HG03521 (cell line): ENCODE measurements around the gene POU3F1.

ENCODE experiments used
- ATAC-seq: cut with Tn5 transposase; IDR thresholded peaks from one replicate; pipeline ENCODE4 v1.9.1; 2021; ENCODE audit warnings: mild to moderate bottlenecking, moderate library complexity; ENCODE audit not compliant: unreplicated experiment

The POU3F1 gene

DNA sequence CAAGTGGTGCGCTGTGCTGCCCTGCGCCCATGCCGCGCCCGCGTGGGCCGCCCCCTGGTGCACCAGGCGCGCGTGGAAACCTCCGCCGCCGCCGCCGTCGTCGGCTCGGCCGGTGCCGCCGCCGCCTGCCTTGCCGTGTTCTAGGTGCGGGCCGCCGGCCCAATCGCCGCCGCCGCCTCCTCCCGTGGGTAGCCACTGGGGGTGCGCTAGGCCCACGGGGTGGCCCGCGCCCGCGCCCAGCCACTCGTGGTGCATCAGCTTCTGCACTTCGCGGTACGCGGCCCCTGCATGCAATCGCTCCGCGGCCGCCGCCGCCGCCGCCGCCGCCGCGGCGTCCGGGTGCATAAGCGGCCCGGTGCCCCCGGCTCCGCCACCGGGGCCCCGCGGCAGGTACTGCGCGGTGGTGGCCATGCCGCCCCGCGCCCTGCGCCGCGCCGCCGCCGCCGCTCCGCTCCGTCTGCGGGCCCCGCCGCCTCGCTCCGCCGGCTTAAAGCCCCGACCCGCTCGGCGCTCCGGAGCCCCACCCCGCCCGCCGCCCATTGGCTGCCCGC lies at the start of gene POU3F1:
TSS of gene POU3F1 (minus strand) at position 461 of the 551 bp plus-strand sequence. CDS start at position 411, 50 bp downstream.
- peak; percentile 1 for ATAC-seq

DNA sequence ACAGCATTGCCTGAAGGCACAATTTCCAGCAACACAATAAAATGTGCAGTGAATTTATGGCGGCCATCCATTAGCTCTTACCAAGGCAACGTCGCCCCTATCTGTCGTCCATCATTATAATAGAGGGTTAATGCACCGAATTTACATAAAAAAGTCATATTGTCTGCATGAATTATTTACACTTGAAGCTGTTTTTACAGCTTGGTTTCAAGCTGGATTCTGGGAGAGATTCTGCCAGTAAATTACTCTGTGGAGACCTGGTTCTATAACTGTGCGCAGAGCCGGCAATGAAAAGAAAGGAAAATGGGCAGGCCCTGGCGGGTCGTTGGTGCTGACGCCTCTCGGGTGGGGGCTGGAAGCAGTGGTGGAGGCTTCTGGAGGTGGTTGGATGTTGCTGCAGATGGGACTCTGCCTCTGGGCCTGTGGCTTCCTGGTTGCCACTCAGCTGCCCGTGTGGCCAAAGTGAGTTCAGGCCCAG lies 48.9 kb upstream of the POU3F1 start:
- ATAC-seq, result no peak

DNA sequence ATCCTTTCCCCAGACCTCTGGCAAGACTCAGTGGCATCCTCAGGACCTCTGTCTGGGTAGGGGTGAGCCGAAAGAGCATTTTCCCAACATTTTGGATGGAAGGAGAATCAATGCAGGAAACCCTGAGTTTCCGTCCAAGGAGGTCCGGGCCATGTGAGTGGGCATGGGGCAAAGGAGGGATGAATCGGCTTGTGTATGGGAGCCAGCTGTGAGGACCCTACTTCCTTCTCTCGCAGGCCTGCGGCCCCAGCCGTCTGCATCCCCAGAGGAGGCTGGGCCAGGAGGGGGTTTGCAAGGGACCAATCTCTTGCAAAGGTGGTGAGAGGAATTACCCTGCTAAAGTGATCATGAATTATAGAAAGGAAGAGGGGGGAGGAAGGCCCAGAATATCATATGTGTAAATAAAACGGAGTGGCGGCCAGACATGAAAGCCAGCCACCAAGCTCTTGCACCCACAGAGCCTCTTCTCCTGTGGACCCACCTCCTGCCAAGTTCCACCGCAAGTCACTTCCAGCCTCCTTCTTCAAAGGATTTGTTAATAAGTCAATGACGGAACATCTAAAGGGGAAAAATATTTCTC lies 48.2 kb upstream of the POU3F1 start:
- ATAC-seq, result no peak

DNA sequence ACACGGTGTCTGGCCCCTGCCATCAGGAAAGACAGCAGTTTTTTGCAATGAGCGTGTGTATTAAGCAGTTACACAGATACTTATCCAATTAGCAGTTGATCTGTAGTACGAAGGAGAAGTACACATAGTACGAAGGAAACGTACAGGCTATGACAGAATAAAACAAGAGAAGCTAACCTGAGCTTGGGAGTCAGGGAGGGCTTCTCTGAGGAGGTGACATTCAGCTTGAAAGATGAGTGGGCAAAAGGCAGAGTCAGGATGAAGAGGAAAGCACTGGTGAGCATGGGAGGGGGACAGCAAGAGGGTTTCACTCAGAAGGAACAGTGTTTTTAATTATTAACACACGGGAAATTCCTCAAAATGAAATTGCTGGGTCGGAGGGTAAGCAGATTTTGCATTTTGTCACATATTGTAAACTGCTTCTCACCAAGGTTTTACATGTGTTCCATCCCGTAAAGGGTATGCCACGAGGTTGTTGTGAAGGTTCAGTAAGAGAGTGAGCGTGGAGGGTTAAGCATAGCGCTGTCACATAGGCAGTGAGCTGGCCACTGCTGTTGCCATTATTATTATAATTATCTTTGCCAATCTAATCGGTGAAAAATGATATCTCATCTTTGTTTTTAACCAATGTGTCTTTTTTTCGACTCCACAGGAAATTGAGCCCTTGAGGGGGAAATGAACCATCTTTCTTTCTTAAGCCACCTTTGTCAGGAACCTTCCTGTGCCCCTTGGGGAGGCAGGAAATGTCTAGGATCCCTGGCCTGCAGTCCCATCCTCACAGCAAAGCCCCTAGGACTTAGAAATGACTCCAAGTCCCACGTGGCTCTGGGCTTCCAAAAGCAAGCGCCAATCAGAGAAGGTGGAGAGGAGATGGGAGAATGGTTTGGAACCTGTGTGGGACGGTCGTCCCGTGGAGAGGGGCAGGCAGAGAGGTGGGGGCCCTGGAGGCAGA lies 47.3 kb upstream of the POU3F1 start:
- ATAC-seq, result no peak

DNA sequence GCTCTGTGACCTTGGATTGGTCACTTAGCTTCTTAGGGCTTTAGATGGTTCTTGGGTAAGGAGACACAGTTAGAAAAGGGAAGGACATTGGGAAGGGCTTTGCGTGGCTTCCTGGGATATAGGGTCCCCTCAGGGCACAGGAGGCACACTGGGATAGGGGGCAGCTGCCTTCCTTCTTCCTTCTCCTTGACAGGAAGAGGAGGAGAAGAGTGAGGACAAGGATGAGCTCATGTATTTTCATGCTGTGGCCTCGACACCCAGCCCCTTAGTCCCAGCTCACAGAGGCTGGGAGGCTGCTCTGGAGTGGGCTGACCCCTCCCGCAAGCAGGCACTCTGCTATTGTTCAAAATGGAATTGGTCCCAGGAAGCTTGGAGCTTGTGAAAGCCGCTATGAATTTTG lies 45.7 kb upstream of the POU3F1 start:
- no peak for ATAC-seq

DNA sequence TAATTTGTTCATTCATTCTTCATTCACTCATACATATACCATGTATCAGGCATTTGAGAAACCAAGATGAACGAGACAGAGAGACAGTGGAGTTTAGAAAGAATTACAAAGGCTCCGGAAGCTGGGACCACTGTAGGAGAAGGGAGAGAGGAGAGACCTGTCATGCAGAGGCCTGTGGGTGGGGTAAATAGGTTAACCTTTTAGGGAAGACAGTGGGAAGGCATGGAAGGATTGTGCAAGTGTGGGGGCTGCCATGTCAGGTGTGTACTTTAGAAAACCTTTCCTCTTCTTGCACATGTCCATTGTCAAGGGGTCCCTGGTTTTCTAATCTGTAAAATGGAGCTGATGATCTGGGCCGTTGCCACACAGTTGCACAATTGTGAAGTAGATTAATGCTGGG lies 44.2 kb upstream of the POU3F1 start:
- ATAC-seq, result no peak

DNA sequence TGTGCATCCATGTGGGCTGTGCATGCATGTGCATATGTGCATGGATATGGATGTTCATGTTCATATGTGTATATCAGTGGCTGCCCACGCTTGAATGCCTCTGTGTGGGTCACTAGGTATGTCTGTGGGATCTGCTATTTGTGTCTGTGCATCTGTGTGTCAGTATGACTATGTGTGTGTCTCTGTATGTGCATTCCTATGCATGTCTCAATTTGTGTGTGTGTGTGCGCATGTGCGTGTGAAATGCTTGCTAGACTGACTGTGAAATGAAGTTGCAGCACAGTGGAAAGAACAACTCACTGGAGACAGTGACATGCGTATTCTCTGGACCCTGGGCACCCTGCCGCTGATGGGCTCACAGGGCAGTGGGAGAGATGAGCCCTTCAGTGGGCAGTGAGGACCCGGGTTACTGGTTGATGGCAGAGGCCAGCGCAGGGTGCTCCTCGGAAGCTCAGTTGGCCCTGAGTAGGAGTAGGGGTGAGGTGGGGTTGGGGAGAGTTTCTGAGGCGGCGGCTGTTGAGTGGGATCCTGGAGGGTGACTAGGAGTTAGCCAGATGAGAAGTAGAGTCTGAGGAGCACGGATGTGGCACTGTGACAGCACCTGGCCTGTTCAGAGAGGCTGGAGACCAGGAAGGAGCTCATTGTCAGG lies 43.2 kb upstream of the POU3F1 start:
- no peak for ATAC-seq

DNA sequence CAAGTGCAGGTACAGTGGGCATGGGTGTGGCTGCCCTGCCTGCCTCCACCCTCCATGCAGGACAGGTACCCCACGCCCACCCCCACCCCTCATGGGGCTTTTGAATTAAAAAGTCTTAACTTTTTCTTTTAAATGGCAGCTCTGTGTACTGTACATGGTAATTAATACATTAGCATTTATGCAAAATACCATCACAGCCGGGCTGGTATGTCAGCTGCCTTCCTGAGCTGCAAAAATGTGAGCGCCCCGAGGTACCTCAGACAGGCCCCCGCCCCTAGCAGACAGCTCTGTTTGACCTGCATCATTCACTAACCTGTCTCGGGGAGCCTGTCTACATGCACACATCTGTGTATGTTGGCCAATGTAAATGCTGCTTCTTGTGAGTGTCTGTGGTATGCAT lies 42.2 kb upstream of the POU3F1 start:
- ATAC-seq, result no peak

DNA sequence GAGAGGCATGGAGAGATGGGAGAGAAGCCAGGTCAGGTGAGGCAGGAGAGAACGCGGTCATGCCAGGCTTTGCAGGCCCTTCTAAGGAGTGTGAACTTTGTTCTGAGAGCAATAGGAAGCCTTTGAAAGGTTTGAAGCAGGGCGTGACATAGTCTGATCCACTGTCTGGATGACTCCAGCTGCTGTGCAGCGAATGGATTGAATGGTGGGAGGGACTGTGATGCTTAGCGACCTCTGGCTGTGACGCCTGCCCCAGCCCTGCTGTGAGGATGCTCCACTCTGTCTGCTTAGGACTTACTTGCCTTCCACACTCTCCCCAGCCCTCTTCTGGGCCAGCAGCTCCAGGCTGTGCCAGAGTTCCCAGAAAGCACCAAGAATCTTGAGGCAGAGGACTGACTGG lies 41.8 kb upstream of the POU3F1 start:
- no peak for ATAC-seq

DNA sequence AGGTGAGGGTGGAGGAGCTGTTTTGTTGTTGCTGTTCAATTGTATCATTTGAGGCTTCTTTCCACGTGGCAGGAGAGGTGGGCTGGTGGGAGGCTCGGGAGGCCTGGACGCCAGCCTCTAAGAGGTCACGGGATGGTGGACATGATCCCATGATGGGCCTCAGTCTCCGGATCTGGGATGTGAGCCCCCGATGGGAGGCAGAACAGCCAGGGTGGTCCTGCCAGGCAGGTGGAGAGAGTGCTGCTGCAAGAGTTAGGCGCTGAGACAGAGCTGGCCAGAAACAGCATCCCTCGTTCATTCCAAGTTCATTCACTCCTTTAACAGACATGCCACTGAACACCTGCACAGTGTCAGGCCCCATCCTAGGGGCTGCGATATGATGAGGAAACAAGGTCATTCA lies 41.1 kb upstream of the POU3F1 start:
- ATAC-seq, result no peak

DNA sequence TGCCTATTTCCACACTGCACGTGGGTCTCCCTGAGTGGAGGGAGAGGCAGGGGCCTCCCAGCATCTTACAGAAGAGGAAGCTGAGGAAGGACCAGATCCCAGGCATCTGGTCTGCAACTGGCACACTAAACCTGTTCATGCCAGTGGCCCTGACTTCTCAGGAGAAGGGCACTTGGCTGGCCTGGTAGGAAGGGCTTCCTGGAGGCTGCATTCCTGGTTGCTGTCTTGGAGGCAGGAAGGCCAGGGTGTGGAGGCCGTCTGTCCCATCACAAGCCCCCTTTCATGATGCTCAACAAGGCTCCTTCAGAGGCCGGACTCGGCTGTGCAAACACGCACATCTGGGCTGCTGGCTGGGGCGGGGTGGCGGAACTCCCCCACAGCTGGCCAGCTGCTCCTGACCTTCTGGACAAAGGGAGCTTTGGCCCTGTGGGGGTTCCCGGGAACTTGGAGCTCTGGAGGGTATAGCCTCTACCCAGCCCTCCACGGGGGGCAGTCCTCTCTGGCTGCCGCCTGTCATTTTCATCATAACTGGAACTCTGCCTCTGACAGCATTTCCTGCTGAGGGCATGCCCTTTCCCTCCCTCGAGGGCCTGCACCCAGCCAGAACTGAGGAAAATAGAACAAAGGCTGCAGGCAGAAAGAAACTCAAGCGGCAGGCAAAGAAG lies 39.2 kb upstream of the POU3F1 start:
- no peak for ATAC-seq

DNA sequence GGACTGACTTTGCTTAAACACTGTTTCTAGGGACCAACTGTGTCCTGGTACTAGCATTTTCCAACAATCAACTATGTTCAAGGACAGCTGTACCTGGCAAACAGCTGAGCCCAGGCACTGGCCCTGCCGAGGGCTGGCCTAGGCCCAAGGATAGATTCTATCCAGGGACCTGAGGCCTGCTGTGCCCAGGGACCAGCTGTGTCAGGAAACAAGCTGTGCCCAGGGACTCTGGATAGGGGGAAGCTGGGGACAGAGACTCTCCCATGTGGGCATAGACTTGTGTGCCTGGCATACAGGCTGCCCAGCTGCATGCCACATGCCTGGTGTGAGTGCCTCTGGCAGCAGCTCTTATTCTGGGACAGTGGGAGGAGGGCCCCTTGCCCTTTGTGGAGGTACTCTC lies 38.1 kb upstream of the POU3F1 start:
- no peak for ATAC-seq

DNA sequence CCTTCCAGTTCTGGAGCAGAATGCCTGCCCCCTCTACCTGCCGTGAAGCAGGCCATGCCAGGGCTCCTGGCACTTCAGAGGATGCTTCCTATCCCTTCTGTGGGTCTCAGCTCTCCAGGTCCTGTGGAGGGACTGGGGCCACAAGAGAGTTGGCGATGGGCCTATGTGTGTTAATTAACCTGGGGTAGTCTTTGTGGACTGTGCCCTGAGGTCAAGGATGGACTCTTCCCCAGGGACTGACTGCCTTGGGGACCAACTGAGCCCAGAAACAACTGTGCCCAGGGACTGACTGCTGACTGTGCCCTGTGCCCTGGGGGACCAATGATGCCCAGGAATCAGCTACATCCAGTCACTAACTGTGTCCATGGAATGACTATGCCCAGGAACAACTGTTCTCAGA lies 37.5 kb upstream of the POU3F1 start:
- no peak for ATAC-seq

DNA sequence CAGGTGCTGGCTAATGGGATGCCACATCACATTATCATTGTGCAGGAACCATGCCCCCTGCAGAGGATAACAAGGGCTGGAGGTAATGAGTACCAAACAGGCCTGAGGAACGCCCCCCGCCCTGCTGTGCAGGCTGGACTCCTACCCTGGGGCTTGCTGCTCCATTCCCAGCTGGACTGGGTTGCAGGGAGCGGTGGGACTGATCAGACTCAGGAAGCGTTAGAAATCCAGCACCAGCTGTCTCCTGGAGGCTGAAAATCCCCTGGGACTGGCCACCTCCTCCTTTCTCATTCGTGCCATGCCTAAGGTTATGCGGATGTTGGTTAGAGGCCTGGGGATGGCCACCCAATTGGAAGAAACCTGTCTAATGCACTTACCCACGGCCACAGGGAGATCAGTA lies 36.9 kb upstream of the POU3F1 start:
- ATAC-seq, result no peak

DNA sequence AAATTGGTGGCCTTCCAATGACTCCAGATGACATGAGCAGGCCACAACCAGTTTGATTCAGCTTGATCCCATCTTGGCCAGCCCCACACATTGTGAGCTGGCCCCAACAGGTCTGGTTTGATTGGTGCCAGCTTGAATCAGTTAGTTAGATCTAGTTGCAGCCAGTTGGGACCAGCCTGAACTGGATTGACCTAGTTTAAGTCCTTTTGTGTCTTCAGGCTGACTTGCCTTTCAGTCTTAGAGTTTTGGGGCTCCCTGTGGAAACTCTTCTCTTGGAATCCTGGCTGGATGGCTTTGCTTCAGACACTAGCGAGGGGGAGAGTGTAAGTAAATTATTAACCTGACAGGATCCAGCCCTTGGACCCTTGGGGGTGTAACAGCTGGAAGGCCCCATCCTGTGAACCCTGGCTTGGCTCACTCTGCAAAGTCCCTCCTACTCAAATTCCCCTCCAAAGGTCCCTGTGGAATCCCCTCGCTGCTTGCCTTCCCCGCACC lies 36.2 kb upstream of the POU3F1 start:
- ATAC-seq, result no peak

DNA sequence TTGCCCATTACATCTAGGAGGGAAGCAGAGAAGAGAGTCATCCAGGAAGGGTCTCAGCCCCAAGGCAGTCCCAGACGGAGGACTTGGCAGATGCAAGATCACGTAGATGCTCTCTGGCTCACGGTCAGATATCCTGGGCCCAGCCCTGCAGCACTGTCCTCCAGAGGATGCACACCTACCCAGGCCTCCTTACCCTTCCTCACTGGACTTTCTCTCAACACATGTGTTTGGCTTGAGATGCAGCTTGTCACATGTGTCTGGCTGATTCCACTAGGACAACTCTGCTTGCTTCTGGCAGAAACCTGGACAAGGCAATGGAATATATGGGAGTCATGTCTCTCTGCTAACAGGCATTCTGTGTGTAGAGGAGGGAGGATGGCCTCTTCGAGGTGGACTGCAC lies 32.4 kb upstream of the POU3F1 start:
- no peak for ATAC-seq

DNA sequence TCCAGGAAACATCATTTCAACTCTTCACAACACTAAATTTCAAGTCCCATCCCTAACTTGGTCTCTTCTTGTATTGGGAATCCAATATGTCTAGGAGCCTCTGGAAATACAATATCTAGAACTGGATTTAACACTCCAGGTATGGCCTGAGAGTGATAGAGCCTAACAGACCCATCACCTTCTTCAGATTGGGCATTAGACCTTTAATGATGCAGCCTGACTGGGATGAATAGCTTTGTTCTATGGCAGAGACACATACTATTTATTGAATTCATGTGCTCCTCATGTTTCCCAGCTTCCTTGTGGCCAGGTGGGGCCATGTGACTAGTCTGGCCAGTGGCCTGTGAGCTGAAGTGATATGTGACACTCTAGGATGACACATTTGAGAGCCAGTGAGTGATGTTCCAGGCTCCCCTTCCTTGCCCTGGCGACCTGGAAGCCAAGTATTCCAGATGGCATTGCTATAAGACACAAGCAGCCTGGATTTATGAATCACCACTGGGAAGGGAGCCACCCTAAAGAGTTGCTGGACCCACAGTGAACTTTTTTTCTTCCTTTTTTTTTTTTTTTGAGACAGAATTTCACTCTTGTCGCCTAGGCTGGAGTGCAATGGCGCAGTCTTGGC lies 31.0 kb upstream of the POU3F1 start:
- ATAC-seq, result no peak

DNA sequence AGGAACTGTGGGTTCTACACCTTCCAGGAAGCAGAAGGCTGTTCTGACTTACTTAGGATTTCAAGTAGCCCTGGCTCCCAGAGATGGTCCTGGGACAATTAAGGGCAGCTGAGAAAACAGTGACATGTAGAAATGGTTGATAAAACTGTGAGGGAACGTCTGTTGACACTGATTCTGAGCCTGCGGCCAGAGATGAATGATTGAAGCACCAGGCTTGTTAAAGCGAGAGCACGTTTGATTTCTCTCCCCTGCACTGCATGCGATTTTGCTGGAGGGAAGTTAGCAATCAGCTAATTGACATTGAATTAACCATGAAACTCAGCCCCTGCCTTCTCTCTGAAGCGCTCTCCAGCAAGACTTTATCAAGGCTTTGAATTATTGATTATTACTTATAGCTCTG lies 29.9 kb upstream of the POU3F1 start:
- no peak for ATAC-seq

DNA sequence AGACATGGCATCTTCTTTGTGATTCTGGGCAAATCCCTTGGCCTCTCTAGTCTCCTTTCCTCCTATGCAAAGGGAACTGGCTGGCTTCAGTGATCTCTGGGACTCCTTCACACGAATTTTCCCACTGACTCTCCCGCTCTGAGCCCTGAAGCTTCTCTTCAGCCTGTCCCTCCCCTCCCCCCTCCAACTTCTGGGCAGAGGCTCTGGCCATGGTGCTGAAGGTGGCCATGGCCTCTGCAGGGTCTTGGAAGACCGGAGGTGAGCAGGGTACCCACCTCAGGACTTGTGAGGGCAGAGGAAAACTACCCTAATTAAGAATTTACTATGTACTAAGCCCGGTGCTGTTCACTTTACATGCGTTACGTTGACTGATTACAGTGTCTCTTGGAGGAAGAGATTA lies 29.4 kb upstream of the POU3F1 start:
- ATAC-seq, result no peak

DNA sequence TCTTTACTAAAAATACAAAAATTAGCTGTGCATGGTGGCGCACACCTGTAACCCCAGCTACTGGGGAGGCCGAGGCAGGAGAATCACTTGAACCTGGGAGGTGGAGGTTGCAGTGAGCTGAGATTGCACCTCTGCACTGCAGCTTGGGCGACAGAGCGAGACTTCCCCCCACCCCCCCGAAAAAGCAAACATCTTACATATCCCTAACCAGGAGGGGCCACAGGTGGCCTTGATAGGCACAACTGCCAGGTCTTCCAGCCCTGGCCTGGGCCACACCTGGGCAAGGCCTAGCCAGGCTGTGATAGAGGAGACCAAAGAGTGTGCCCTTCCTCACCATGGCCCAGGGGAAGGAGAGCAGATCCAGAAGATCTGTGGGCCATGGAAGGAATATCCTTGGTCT lies 28.6 kb upstream of the POU3F1 start:
- no peak for ATAC-seq
